ENCODE data around the gene STIM1. TPM values are rescaled to one million over a fixed set of nuclear protein-coding genes. Genes with fewer than 3 reads are reported as not detected.
A peak's percentile ranks its signal among the peaks of the same experiment; 100 is the strongest.

STIM1 gene
- total and polyA plus RNA-seq, 7 donors = 5.3 to 44.8 (median 29.3) TPM

DNA sequence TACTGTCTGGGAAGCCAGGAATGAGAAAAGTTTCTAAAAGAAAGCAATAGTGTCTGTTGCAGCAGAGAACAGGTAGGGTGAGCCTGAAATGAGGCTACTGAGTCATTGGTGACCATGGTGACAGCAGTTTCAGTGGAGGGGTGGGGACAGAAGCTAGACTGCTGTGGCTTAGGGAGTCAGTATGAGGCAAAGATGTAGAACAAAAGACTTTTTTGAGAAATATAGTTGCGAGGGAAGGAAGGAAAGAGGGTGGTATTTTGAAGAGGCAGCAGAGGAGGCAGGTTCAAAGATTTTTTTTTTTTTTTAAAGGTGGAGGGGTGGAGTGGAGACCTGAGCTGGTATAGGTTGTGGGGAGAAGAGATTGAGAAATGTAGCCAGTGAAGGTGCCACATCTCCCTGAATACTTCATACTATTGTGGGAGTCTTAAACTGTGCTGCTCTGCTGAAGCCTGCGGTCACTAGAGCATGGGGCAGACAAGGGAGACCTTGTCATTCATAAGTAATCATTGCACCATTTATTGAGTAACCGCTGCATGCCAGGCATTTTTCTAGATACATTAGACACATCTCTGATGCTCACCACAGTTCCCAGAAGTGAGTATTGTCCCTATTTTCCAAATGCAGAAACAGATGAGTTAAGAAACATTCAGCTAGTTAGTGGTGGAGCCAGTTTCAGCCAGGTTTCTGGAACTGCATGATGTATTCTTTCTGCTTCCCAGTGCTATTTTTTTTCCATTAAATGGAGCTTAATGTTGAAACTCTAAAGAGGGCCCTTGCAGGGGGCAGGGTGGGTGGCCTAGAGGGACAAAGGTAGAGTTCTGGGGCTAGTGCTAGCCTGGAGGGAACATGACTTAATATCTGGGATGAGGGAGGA is 49.9 kb downstream of the STIM1 start:
- TF ChIP-seq POLR2AphosphoS5 (IDR thresholded peaks at IDR 0.05) = no peak
- no peak for TF ChIP-seq EP300 (IDR thresholded peaks at IDR 0.05)
- TF ChIP-seq POLR2A (IDR thresholded peaks at IDR 0.05) = no peak
- TF ChIP-seq, protein P1, sequence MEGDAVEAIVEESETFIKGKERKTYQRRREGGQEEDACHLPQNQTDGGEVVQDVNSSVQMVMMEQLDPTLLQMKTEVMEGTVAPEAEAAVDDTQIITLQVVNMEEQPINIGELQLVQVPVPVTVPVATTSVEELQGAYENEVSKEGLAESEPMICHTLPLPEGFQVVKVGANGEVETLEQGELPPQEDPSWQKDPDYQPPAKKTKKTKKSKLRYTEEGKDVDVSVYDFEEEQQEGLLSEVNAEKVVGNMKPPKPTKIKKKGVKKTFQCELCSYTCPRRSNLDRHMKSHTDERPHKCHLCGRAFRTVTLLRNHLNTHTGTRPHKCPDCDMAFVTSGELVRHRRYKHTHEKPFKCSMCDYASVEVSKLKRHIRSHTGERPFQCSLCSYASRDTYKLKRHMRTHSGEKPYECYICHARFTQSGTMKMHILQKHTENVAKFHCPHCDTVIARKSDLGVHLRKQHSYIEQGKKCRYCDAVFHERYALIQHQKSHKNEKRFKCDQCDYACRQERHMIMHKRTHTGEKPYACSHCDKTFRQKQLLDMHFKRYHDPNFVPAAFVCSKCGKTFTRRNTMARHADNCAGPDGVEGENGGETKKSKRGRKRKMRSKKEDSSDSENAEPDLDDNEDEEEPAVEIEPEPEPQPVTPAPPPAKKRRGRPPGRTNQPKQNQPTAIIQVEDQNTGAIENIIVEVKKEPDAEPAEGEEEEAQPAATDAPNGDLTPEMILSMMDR (IDR thresholded peaks at IDR 0.05) = no peak
- peaks cover 0 to 52% (median 32%) of the 10 kb centered on the region in 4 donors for H3K4me1 ChIP-seq
- WGBS, 2 donors = 68 to 71% methylated on average over 3 of the region's 3 CpGs

DNA sequence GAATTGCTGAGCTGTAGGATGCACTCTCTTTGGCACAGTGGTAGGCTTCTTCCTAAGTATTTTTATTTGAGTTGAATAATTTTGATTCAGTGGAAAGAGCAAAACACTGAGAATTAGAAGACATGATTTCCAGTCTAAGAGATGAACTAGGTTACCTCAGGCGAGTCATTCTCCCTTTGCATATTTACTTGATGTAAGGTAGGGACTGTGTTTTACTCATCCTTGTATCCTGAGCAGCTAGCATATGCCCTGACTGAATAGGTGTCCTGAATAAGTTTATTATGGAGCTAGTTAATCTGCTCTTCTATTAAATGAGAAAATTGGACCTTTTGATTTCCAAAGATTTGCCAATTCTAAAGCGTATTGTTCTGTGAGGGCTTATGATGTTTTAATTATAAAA is 50.7 kb downstream of the STIM1 start:
- Histone ChIP-seq H3K36me3 (no peaks in the 10 kb centered on the region), H3K4me3 (no peak overlapping the region), H3K27ac (peak overlapping the region in 1 of 4 donors; percentile 63), H3K27me3 (no peaks in the 10 kb centered on the region), H3K9me3 (no peaks in the 10 kb centered on the region), H3K4me1 (peaks cover 0 to 50% (median 32%) of the 10 kb centered on the region in 4 donors)
- no peak for DNase-seq
- TF ChIP-seq, protein P1 (IDR thresholded peaks at IDR 0.05) = no peak
- no peak for TF ChIP-seq POLR2A (IDR thresholded peaks at IDR 0.05)
- TF ChIP-seq EP300 (IDR thresholded peaks at IDR 0.05) = no peak
- no peak for TF ChIP-seq POLR2AphosphoS5 (IDR thresholded peaks at IDR 0.05)
- 93 to 96% methylated on average over 2 of the region's 2 CpGs for WGBS, 2 donors
- intact Hi-C loops (cut with DNase I) = no loop called here

More for the DNA sequence above, 49.9 kb downstream of the STIM1 start:
- H3K27me3 ChIP-seq = no peaks in the 10 kb centered on the region
- H3K27ac ChIP-seq = peak overlapping the region in 1 of 4 donors; percentile 63
- no peaks in the 10 kb centered on the region for H3K36me3 ChIP-seq
- intact Hi-C loops (cut with DNase I) = no loop called here
- no peak overlapping the region for H3K4me3 ChIP-seq
- H3K9me3 ChIP-seq = no peaks in the 10 kb centered on the region
- DNase-seq = no peak

- TF ChIP-seq POLR2A (IDR thresholded peaks at IDR 0.05) = no peak
- no peak for TF ChIP-seq EP300 (IDR thresholded peaks at IDR 0.05)
- TF ChIP-seq, protein P1 (IDR thresholded peaks at IDR 0.05) = no peak
- no peak for TF ChIP-seq POLR2AphosphoS5 (IDR thresholded peaks at IDR 0.05)
- Histone ChIP-seq H3K4me3 (no peak overlapping the region), H3K36me3 (no peaks in the 10 kb centered on the region), H3K27me3 (no peaks in the 10 kb centered on the region), H3K9me3 (no peaks in the 10 kb centered on the region), H3K27ac (no peak overlapping the region), H3K4me1 (peaks cover 0 to 36% (median 24%) of the 10 kb centered on the region in 4 donors)
- intact Hi-C loops (cut with DNase I) = no loop called here
- no peak for DNase-seq
- 73 to 82% methylated on average over 2 of the region's 2 CpGs for WGBS, 2 donors
Measured at GRCh38 chr11:3907590-3907989, 52.1 kb downstream of the STIM1 start.

GRCh38 chr11:3909901-3910300 is 54.4 kb downstream of the STIM1 start:
- Histone ChIP-seq H3K4me1 (peaks cover 0 to 16% (median 12%) of the 10 kb centered on the region in 4 donors), H3K27me3 (no peaks in the 10 kb centered on the region), H3K4me3 (no peak overlapping the region), H3K27ac (no peak overlapping the region), H3K9me3 (no peaks in the 10 kb centered on the region), H3K36me3 (no peaks in the 10 kb centered on the region)
- DNase-seq = no peak
- TF ChIP-seq, protein P1 (IDR thresholded peaks at IDR 0.05) = no peak
- TF ChIP-seq POLR2AphosphoS5 (IDR thresholded peaks at IDR 0.05) (no peak), POLR2A (IDR thresholded peaks at IDR 0.05) (no peak), EP300 (IDR thresholded peaks at IDR 0.05) (no peak)
- intact Hi-C loops (cut with DNase I) = no loop called here
- WGBS, 2 donors = 47 to 65% methylated on average over 3 of the region's 3 CpGs

All from sigmoid colon (tissue), 7 donors.